ENCODE results near the gene RNF115. TPM values are rescaled to one million over a fixed set of nuclear protein-coding genes. Genes with fewer than 3 reads are reported as not detected.
"Not testable (repeated sequence)": the region's sequence is repeated elsewhere in the genome, so short reads cannot be mapped to it uniquely, and the experiment has no call there.

Gene RNF115
- total RNA-seq, 1 donor from 2014 or later = 14.2 TPM

DNA sequence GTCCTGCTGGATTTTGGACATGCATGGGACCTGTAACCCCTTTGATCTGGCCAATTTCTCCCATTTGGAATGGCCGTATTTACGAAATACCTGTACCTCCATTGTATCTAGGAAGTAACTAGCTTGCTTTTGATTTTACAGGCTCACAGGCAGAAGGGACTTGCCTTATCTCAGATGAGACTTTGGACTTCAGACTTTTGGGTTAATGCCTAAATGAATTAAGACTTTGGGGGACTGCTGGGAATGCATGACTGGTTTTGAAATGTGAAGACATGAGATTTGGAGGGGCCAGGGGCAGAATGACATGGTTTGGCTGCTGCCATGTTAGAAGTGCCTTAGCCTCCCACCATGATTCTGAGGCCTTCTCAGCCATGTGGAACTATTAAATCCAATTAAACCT lies 61.9 kb downstream of the RNF115 start:
- DNase-seq; H3K9me3 ChIP-seq; H3K4me1 ChIP-seq; intact Hi-C loops (cut with DNase I); ATAC-seq; H3K27ac ChIP-seq; H3K27me3 ChIP-seq (ENCODE audit: low read depth); H3K4me3 ChIP-seq: not testable (repeated sequence)
- peaks cover 40% of the 10 kb centered on the region for H3K36me3 ChIP-seq

GRCh38 chr1:145761498-145761897 lies 62.4 kb downstream of the RNF115 start:
- intact Hi-C loops (cut with DNase I); H3K27ac ChIP-seq: not testable (repeated sequence)
- H3K36me3 ChIP-seq = peaks cover 40% of the 10 kb centered on the region

DNA sequence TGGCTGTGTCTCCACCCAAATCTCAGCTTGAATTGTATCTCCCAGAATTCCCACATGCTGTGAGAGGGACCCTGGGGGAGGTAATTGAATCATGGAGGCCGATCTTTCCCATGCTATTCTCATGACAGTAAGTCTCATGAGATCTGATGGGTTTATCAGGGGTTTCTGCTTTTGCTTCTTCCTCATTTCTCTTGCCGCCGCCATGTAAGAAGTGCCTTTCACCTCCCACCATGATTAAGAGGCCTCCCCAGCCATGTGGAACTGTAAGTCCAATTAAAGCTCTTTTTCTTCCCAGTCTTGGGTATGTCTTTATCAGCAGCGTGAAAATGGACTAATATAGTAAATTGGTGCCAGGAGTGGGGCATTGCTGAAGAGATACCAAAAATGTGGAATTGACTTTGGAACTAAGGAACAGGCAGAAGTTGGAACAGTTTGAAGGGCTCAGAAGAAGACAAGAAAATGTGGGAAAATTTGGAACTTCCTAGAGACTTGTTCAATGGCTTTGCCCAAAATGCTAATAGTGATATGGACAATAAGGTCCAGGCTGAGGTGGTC lies 63.4 kb downstream of the RNF115 start:
- ATAC-seq; H3K4me1 ChIP-seq; DNase-seq; H3K9me3 ChIP-seq; H3K27me3 ChIP-seq (ENCODE audit: low read depth); H3K27ac ChIP-seq; intact Hi-C loops (cut with DNase I); H3K4me3 ChIP-seq: not testable (repeated sequence)
- peaks cover 47% of the 10 kb centered on the region for H3K36me3 ChIP-seq

More at GRCh38 chr1:145761498-145761897, 62.4 kb downstream of the RNF115 start:
- DNase-seq; H3K4me1 ChIP-seq; H3K27me3 ChIP-seq (ENCODE audit: low read depth); H3K4me3 ChIP-seq; ATAC-seq; H3K9me3 ChIP-seq: not testable (repeated sequence)

DNA sequence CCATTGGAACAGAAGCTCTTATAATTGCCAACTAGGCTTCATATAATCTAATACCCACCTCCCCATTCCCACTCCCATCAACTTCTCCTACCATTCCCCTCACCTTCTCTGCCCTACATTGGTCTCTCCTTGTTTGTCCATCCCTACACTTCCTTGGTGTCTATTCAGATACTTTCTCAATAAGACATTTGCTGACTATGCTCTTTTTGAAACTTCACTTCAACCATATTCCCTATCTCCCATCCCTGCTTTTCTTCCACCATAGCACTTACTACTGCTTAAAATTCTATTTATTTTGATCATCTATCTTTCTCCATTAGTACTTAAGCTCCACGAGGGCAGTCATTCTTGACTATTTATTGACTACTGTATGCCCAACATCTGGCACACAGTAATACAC lies 64.2 kb downstream of the RNF115 start:
- no peaks in the 10 kb centered on the region for H3K9me3 ChIP-seq
- H3K4me3 ChIP-seq = no peak overlapping the region
- no peak for DNase-seq
- H3K4me1 ChIP-seq = no peaks in the 10 kb centered on the region
- ATAC-seq = no peak
- intact Hi-C loops (cut with DNase I) = no loop called here
- TF ChIP-seq, protein P1, sequence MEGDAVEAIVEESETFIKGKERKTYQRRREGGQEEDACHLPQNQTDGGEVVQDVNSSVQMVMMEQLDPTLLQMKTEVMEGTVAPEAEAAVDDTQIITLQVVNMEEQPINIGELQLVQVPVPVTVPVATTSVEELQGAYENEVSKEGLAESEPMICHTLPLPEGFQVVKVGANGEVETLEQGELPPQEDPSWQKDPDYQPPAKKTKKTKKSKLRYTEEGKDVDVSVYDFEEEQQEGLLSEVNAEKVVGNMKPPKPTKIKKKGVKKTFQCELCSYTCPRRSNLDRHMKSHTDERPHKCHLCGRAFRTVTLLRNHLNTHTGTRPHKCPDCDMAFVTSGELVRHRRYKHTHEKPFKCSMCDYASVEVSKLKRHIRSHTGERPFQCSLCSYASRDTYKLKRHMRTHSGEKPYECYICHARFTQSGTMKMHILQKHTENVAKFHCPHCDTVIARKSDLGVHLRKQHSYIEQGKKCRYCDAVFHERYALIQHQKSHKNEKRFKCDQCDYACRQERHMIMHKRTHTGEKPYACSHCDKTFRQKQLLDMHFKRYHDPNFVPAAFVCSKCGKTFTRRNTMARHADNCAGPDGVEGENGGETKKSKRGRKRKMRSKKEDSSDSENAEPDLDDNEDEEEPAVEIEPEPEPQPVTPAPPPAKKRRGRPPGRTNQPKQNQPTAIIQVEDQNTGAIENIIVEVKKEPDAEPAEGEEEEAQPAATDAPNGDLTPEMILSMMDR (IDR thresholded peaks at IDR 0.05) = no peak
- H3K27me3 ChIP-seq (ENCODE audit: low read depth) = no peaks in the 10 kb centered on the region
- H3K36me3 ChIP-seq = peaks cover 48% of the 10 kb centered on the region
- no peak overlapping the region for H3K27ac ChIP-seq

GRCh38 chr1:145758575-145758974 lies 65.3 kb downstream of the RNF115 start:
- Histone ChIP-seq H3K36me3 (peaks cover 49% of the 10 kb centered on the region), H3K27me3 (ENCODE audit: low read depth) (no peaks in the 10 kb centered on the region), H3K4me3 (no peak overlapping the region), H3K27ac (no peak overlapping the region), H3K4me1 (no peaks in the 10 kb centered on the region), H3K9me3 (no peaks in the 10 kb centered on the region)
- TF ChIP-seq, protein P1 (IDR thresholded peaks at IDR 0.05) = no peak
- no peak for DNase-seq
- no peak for ATAC-seq
- intact Hi-C loops (cut with DNase I) = no loop called here

DNA sequence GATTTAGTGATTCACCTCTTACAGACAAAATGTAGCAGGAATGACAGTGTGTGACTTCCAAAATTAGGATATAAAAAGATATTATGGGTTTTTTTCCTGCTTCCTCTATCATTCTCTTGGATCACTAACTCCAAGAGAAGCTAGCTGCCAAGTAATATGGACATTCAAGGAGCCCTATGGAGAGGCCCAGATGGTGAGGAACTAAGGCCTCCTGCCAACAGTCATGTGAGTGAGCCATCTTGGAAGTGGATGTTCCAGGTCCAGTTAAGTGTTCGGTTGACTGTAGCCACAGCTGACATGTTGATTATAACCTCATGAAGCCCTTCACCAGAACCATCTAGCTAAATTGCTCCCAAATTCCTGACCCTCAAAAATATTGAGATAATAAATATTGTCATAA lies 65.8 kb downstream of the RNF115 start:
- Histone ChIP-seq H3K36me3 (peaks cover 52% of the 10 kb centered on the region), H3K27ac (no peak overlapping the region), H3K27me3 (ENCODE audit: low read depth) (no peaks in the 10 kb centered on the region), H3K9me3 (no peaks in the 10 kb centered on the region), H3K4me3 (no peak overlapping the region), H3K4me1 (no peaks in the 10 kb centered on the region)
- intact Hi-C loops (cut with DNase I) = no loop called here
- DNase-seq (no peak), ATAC-seq (no peak)
- TF ChIP-seq, protein P1 (IDR thresholded peaks at IDR 0.05) = no peak

- TF ChIP-seq, protein P1 (IDR thresholded peaks at IDR 0.05) = no peak
- DNase-seq = no peak
- H3K9me3 ChIP-seq = no peaks in the 10 kb centered on the region
- no peaks in the 10 kb centered on the region for H3K27me3 ChIP-seq (ENCODE audit: low read depth)
- no peak for ATAC-seq
- H3K4me1 ChIP-seq = no peaks in the 10 kb centered on the region
- peaks cover 53% of the 10 kb centered on the region for H3K36me3 ChIP-seq
- no peak overlapping the region for H3K4me3 ChIP-seq
- intact Hi-C loops (cut with DNase I) = no loop called here
- H3K27ac ChIP-seq = no peak overlapping the region
These were observed 66.5 kb downstream of the RNF115 start for GRCh38 chr1:145757420-145757819.

Measured in lower lobe of right lung (tissue), 2 donors.